HEK293T (cell line): ENCODE measurements around the gene CPLANE2.

Experiments used
- ARNT ChIP-seq: fragments of 450-650 bp; IDR thresholded peaks from 2 replicates; pipeline ENCODE4 v1.6.1; 2017; ENCODE audit warnings: mild to moderate bottlenecking
- BHLHE40 ChIP-seq: fragments of 450-650 bp; IDR thresholded peaks from 2 replicates; pipeline ENCODE4 v1.6.1; 2016; ENCODE audit warnings: mild to moderate bottlenecking, moderate library complexity, borderline replicate concordance
- ELF4 ChIP-seq: fragments of 450-650 bp; IDR thresholded peaks from 2 replicates; pipeline ENCODE4 v1.6.1; 2017; ENCODE audit warnings: antibody characterized with exemption
- FOXA1 ChIP-seq: fragments of 450-650 bp; IDR thresholded peaks from 2 replicates; pipeline ENCODE4 v1.6.1; 2016; ENCODE audit warnings: mild to moderate bottlenecking
- FOXK2 ChIP-seq: fragments of 450-650 bp; IDR thresholded peaks from 2 replicates; pipeline ENCODE4 v1.6.1; 2016; ENCODE audit warnings: mild to moderate bottlenecking
- FOXM1 ChIP-seq: fragments of 450-650 bp; IDR thresholded peaks from 2 replicates; pipeline ENCODE4 v1.6.1; 2017; ENCODE audit warnings: mild to moderate bottlenecking, borderline replicate concordance
- HDGF ChIP-seq: fragments of 450-650 bp; IDR thresholded peaks from 2 replicates; pipeline ENCODE4 v1.6.1; 2017; ENCODE audit warnings: antibody characterized with exemption, borderline replicate concordance
- L3MBTL2 ChIP-seq: fragments of 450-650 bp; conservative IDR thresholded peaks from 2 replicates; pipeline ENCODE4 v1.6.1; 2016; ENCODE audit warnings: mild to moderate bottlenecking
- LEF1 ChIP-seq: fragments of 450-650 bp; IDR thresholded peaks from 2 replicates; pipeline ENCODE4 v1.6.1; 2017; ENCODE audit warnings: mild to moderate bottlenecking, borderline replicate concordance
- PKNOX1 ChIP-seq: fragments of 450-650 bp; IDR thresholded peaks from 2 replicates; pipeline ENCODE4 v1.6.1; 2016
- SP1 ChIP-seq: fragments of 450-650 bp; IDR thresholded peaks from 2 replicates; pipeline ENCODE4 v1.6.1; 2017
- SUZ12 ChIP-seq: fragments of 450-650 bp; IDR thresholded peaks from 2 replicates; pipeline ENCODE4 v1.6.1; 2016; ENCODE audit warnings: mild to moderate bottlenecking
- TARDBP ChIP-seq: fragments of 450-650 bp; IDR thresholded peaks from 2 replicates; pipeline ENCODE4 v1.6.1; 2016
- ZNF384 ChIP-seq: fragments of 450-650 bp; IDR thresholded peaks from 2 replicates; pipeline ENCODE4 v1.6.1; 2016

DNA sequence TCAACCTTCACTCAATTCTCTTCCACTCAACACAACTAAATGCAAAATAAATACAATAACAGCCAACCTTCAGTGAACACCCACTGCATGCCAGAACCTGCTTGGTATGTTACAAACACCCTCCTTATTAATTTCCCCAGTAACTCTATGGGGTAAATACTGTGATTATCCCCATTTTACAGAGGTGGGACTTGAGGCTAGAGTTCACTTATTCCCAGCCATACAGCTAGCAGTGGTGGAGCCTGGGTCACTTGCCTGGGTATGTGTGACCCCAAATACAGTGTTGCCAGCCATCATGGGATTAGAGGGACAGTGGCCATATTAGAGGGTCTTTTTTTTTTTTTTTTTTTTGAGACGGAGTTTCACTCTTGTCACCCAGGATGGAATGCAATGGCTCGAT, 1.6 kb downstream of the CPLANE2 start:
- no peak for TF ChIP-seq FOXA1
- no peak for TF ChIP-seq FOXK2
- TF ChIP-seq HDGF, result no peak
- TF ChIP-seq SP1, result no peak
- TF ChIP-seq SUZ12, result no peak
- no peak for TF ChIP-seq BHLHE40
- no peak for TF ChIP-seq ZNF384
- no peak for TF ChIP-seq FOXM1
- no peak for TF ChIP-seq L3MBTL2
- no peak for TF ChIP-seq LEF1
- no peak for TF ChIP-seq TARDBP
- TF ChIP-seq ELF4, result no peak
- no peak for TF ChIP-seq ARNT
- no peak for TF ChIP-seq PKNOX1
